Adrenal gland (tissue), 12 donors: Measurements from ENCODE around the gene ATPAF2. TPM values are rescaled to one million over a fixed set of nuclear protein-coding genes. Genes with fewer than 3 reads are reported as not detected.

ENCODE experiments used
- DNase-seq, 7 donors: peaks; one replicate each; pipeline ENCODE4 v3.0.0-alpha.2; 2019 to 2020
- H3K27ac ChIP-seq, 5 donors: fragments of 200-600 bp; sonication (generic) in 4 of 5; 1 replicate in 3 of 5; 2 replicates in 2 of 5; pipeline versions ENCODE4 v1.5.1 to v1.8.0; 2016 to 2020; ENCODE audit warnings: mild to moderate bottlenecking in 1 of 5
- H3K27me3 ChIP-seq: fragments of 200-600 bp; 2 replicates; pipeline ENCODE4 v1.8.0; 2021
- H3K36me3 ChIP-seq, 2 donors: fragments of 200-600 bp; replicated peaks in 1 of 2; 1 replicate in 1 of 2; 2 replicates in 1 of 2; pipeline versions ENCODE4 v1.5.1 to v1.8.0; 2018 to 2022
- H3K4me1 ChIP-seq, 2 donors: fragments of 200-600 bp; replicated peaks in 1 of 2; 1 replicate in 1 of 2; 2 replicates in 1 of 2; pipeline versions ENCODE4 v1.5.1 to v1.8.0; 2018 to 2021
- H3K4me3 ChIP-seq, 4 donors: fragments of 200-600 bp; sonication (generic) in 3 of 4; one replicate each; pipeline ENCODE4 v1.5.1; 2016 to 2018
- H3K9me3 ChIP-seq, 3 donors: fragments of 200-600 bp; sonication (generic) in 1 of 3; replicated peaks in 1 of 3; 1 replicate in 2 of 3; 2 replicates in 1 of 3; pipeline versions ENCODE4 v1.5.1 to v1.8.0; 2016 to 2021
- POLR2A ChIP-seq, 2 donors: fragments of 450-650 bp; IDR thresholded peaks; one replicate each; pipeline ENCODE4 v1.6.1; 2017; ENCODE audit warnings: antibody characterized with exemption in 2 of 2, mild to moderate bottlenecking in 2 of 2, moderate library complexity in 1 of 2
- WGBS, 4 donors: extraction: QIAGEN DNeasy Blood & Tissue Kit in 2 of 4; methylation state at CpG; one replicate each; pipeline versions ENCODE4 v1.1.5 to v1.1.7; 2013 to 2017; 5-methylcytosine and 5-hydroxymethylcytosine counted together
- intact Hi-C, 2 donors: fragments of 100-400 bp; cut with DNase I; formaldehyde crosslinking; loops; one replicate each; pipeline versions ENCODE4 v1.14.1 to v1.15.0; 2022 to 2023
- polyA plus RNA-seq, 3 donors: library from polyadenylated mRNA; stranded (reverse); fragments of 200-250 nt in 2 of 3; fragments of 350-450 nt in 1 of 3; fragmentation: Illumina TruSeq in 1 of 3; extraction: RNeasy Lipid Tissue Mini Kit (QIAGEN cat#74804) in 1 of 3; gene quantifications; one replicate each; pipeline ENCODE4 v1.2.3, GENCODE V29; 2013 to 2014
- total RNA-seq, 9 donors: library from RNA; depleted of rRNA in 4 of 9; stranded (reverse); fragments of >200 nt in 4 of 9; fragments of 120-200 nt in 1 of 9; fragmentation: NEBNext Ultra II Directional in 1 of 9; extraction: Animal tissue kit (Norgen Biotek cat#: 25700) in 1 of 9; gene quantifications; one replicate each; pipeline versions ENCODE4 v1.1.0 to v1.2.4, GENCODE V29; 2013 to 2023
- TF ChIP-seq, protein P1 (sequence below), 6 experiments: fragments of 450-650 bp in 4 of 6; fragments of 200-600 bp in 2 of 6; sonication (generic) in 1 of 6; IDR thresholded peaks; 1 replicate in 5 of 6; 2 replicates in 1 of 6; pipeline versions ENCODE4 v1.5.1 to v1.8.0; 2016 to 2021; ENCODE audit warnings: antibody characterized with exemption in 6 of 6, mild to moderate bottlenecking in 2 of 6, moderate library complexity in 1 of 6
- donor health status: healthy with polysubstance abuse.
- donor health status: Bipolar disorder and iron deficiency.
- donor health status: DM: yes; HTN: yes; CAD: no.
- donor health status: DM: no; HTN: no; CAD: no.
- donor health status: DM: no; HTN: no; CAD: no.
- donor health status: DM: yes; HTN: yes; CAD: no.

Gene ATPAF2
- total and polyA plus RNA-seq, 12 donors = 32.5 to 68.6 (median 45.4) TPM

DNA sequence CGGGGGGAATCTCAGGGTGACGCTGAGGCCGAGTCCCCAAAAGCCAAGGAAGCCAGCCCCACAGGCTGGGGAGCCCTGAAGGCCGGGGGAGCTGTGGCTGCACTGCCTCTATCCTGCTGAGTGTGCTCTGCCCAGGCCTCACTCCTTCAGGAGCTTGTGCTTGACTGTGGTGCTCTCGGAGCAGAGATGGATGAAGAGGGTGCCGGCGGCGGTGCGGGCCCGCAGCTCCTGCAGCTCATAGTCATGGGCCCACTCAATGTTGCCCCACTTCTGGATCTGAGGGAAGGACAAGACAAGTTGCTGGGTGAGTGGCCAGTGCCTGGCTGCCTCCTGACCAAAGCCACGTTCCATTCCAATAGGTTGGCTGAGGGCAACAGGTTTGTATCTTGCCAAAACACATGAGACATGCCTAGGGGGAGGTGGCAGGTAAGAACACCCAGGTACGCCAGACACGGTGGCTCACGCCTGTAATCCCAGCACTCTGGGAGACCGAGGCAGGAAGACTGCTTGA is 20.5 kb downstream of the ATPAF2 start:
- TF ChIP-seq, protein P1, sequence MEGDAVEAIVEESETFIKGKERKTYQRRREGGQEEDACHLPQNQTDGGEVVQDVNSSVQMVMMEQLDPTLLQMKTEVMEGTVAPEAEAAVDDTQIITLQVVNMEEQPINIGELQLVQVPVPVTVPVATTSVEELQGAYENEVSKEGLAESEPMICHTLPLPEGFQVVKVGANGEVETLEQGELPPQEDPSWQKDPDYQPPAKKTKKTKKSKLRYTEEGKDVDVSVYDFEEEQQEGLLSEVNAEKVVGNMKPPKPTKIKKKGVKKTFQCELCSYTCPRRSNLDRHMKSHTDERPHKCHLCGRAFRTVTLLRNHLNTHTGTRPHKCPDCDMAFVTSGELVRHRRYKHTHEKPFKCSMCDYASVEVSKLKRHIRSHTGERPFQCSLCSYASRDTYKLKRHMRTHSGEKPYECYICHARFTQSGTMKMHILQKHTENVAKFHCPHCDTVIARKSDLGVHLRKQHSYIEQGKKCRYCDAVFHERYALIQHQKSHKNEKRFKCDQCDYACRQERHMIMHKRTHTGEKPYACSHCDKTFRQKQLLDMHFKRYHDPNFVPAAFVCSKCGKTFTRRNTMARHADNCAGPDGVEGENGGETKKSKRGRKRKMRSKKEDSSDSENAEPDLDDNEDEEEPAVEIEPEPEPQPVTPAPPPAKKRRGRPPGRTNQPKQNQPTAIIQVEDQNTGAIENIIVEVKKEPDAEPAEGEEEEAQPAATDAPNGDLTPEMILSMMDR (IDR thresholded peaks at IDR 0.05) = no peak
- TF ChIP-seq POLR2A (IDR thresholded peaks at IDR 0.05) = no peak
- DNase-seq = no peak
- Histone ChIP-seq H3K4me3 (no peak overlapping the region), H3K36me3 (peaks cover 0 to 14% of the 10 kb centered on the region in 2 donors), H3K9me3 (no peaks in the 10 kb centered on the region), H3K4me1 (peaks cover 16 to 18% of the 10 kb centered on the region in 2 donors), H3K27ac (peak overlapping the region in 4 of 5 donors; percentile 14 to 82 (median 72)), H3K27me3 (no peaks in the 10 kb centered on the region)
- intact Hi-C loops = no loop called here
- 87 to 91% (median 90%) methylated on average over 14 to 15 of the region's 15 CpGs for WGBS, 4 donors

DNA sequence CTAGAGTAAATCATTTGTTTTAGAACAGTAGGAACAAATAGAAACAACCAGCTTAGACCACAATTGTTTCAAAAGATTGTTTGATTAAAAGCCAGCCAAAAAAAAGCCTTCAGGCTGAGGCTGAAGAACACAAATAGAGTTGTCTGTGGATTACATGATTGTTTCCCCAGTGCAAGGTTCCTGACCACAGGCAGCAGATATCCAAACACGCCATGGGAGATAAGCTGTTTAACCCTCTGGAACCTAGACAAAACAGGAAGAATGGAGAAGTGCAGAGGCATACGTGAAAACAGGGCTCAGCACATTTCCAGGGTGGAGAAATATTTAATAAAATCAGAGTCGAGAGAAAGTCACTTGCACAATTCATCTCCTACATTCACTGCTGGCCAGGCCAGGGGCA is 21.0 kb downstream of the ATPAF2 start:
- TF ChIP-seq, protein P1 (IDR thresholded peaks at IDR 0.05) = no peak
- TF ChIP-seq POLR2A (IDR thresholded peaks at IDR 0.05) = no peak

DNA sequence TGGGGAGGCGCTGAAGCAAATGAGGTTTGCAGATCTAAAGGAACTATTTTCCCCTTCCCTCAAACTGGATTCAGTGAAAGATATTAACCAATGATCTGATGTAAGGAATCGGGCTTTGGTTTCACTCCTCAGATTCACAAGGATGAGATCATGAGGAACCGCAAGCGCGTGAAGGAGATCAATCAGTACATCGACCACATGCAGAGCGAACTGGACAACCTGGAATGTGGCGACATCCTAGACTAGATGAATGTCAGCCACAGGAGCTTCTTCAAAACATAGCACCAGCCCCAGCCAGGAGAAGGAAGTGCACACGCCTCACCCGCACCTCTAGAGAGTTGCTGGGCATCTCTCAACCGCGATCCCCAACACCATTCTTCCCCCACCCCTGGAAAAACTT is 22.5 kb downstream of the ATPAF2 start:
- WGBS, 4 donors = 86 to 96% (median 93%) methylated on average over 12 of the region's 12 CpGs
- Histone ChIP-seq H3K9me3 (no peaks in the 10 kb centered on the region), H3K27ac (no peak overlapping the region), H3K4me1 (peaks cover 16 to 18% of the 10 kb centered on the region in 2 donors), H3K4me3 (no peak overlapping the region), H3K36me3 (peaks cover 0 to 12% of the 10 kb centered on the region in 2 donors), H3K27me3 (no peaks in the 10 kb centered on the region)
- DNase-seq = no peak
- intact Hi-C loops = no loop called here
- TF ChIP-seq POLR2A (IDR thresholded peaks at IDR 0.05) = no peak
- TF ChIP-seq, protein P1 (IDR thresholded peaks at IDR 0.05) = no peak

More for the DNA sequence above, 21.0 kb downstream of the ATPAF2 start:
- H3K9me3 ChIP-seq = no peaks in the 10 kb centered on the region
- peaks cover 0 to 14% of the 10 kb centered on the region in 2 donors for H3K36me3 ChIP-seq
- peak overlapping the region in 4 of 5 donors; percentile 14 to 82 (median 72) for H3K27ac ChIP-seq
- intact Hi-C loops = no loop called here
- DNase-seq = peak in 1 of 7 donors; percentile 38
- no peaks in the 10 kb centered on the region for H3K27me3 ChIP-seq
- peaks cover 16 to 18% of the 10 kb centered on the region in 2 donors for H3K4me1 ChIP-seq
- H3K4me3 ChIP-seq = no peak overlapping the region
- WGBS, 4 donors = 22 to 35% (median 32%) methylated on average over 3 of the region's 3 CpGs

DNA sequence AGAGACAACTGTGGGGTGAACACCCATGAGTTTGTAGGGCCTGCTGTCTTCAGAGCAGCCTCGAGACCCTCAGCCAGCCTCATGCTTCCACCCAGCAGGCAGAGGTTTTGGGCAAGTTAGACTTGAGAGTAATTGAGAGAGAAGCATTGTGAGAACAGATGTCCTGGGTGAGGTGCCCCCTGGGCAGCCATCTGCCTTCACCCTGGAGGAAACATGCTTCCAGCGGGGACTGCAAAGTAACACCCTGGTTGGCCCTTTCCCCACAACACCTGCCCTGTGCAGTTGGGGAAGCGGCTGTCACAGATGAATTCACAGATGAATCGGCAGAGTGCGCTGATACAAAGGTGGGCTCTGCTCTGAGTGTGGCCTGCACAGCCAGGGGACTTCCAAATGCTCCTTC is 23.4 kb downstream of the ATPAF2 start:
- Histone ChIP-seq H3K27me3 (no peaks in the 10 kb centered on the region), H3K9me3 (no peaks in the 10 kb centered on the region), H3K4me3 (no peak overlapping the region), H3K36me3 (peaks cover 0 to 4% of the 10 kb centered on the region in 2 donors), H3K27ac (no peak overlapping the region), H3K4me1 (peaks cover 16 to 18% of the 10 kb centered on the region in 2 donors)
- 97 to 100% (median 99%) methylated on average over 4 to 5 of the region's 5 CpGs for WGBS, 4 donors
- TF ChIP-seq POLR2A (IDR thresholded peaks at IDR 0.05) = no peak
- TF ChIP-seq, protein P1 (IDR thresholded peaks at IDR 0.05) = no peak
- intact Hi-C loops = no loop called here
- no peak for DNase-seq
